HG03571 (cell line): ENCODE results near the gene CDK18.

Source experiments
- ATAC-seq: cut with Tn5 transposase; IDR thresholded peaks from one replicate; pipeline ENCODE4 v1.9.1; 2021; ENCODE audit not compliant: unreplicated experiment

Gene CDK18

DNA sequence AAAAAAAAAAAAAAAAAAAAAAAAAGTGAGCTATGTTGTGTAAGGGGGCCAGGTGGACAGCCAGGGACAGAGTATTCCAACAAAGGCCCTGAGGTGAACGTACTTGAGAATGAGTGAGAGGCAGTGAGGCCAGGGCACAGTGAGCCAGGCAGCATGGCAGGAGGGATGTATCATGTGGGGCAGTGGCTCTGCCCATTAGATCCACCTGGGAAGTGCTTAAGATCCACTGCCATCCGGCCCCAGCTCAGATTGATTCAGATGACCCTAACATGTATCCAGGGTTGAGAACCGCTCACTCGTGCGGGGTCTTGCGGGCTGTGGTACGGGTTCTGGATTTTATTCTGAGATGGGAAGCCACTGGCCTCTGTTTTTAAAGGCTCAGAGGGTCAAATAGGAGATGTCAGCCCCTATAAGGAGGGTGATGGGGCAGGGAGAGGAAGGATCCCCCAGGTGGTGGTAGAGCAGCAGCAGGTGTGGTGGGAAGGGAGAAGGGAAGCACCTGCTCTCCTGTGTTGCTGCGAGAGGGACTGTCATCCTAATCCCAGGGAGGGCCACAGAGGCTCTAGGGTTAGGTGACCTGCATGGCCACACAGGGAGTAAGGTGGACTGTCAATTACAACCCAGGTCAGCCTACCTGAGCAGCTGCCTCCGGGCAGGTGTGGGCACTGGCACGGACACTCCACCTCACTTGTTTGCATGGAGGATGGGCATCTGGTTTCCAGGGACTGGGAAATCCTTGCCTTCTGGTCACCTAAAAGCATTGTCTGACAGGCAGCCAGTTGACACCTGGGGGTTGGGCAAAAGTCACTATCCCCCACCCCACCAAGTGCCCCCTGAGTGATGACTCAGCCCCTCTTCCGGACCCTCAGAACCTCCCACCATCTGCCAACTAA lies 31.6 kb downstream of the CDK18 start:
- ATAC-seq = no peak

DNA sequence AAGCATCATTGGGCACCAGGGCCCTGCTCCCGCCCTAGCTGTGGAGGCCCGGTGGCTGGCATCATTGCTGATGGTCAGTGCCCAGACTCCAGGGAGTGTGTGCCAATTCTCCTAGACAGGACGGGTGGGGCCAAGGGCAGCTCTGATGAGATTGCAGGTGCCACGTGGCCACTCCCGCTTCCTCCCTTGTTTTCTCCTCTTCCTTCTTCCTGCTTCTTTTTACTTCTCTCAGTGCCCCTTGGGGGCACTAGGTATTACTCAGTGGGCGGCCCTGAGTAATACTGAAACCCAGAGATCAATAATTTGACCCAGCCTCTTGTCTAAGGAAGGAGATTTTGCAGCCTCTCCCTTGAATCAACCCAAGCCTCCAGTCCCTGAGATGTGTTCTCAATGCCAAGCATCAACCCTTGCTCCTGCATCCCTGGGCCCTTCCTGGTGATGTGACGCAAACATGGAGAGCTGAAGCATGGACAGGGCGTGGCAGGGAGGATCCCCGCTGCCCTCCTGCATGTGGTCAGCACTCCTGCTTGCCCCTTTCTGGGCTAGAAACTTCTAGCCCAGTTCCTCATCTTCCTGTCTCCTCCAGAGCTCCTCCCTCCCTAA lies 32.4 kb downstream of the CDK18 start:
- no peak for ATAC-seq

DNA sequence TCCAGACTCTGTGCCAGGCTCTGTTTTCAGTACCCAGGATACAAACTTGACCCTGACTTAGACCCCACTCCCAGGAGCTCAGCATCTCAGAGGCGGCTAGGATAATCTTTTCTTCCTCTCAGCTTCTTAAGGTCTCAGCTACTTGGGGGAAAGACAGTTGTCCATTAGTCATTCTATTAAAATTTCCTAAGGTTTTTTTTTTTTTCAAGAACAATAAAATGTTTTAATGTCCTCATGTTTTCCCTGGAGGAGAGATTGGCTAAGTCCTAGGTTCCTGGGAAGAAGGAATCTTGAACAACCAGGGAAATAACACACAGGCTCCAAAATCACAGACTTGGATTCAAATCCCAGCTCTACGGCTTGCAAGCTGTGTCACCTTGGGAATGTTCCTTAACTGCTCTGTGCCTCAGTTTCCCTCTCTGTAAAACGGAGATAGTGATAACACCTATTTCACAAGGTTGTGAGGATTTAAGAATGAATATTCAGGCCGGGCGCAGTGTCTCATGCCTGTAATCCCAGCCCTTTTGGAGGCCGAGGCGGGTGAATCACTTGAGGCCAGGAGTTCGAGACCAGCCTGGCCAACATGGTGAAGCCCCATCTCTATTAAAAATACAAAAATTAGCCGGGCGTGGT lies 33.0 kb downstream of the CDK18 start:
- ATAC-seq = no peak

DNA sequence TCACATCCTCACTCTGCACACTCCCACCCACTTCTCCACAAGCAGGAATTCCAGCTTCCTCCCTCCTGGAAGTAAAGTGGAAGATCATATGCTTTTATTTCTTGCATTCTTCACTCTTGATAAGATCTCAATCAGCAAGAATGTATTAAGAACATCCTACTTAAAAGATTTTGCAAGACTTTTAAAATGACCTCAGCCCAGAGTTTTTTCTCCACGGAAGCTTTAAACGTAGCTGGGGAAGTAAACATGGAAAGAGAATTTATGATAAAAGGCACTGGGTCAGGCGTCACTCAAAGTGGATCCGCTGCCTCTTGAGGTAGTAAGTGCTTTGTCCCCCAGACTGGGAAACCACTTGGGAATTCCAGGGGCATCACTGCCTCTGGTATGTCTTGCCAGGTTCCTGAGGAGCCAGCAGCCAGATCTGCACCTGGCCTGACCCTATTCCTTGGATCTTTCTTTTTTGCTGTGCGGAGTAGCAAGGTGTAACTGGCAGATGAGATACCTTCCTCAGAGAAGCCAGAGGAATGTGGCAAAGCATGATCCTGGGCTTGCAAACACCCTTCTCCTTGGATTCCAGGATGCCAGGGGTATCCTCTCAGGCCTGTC lies 33.9 kb downstream of the CDK18 start:
- no peak for ATAC-seq

DNA sequence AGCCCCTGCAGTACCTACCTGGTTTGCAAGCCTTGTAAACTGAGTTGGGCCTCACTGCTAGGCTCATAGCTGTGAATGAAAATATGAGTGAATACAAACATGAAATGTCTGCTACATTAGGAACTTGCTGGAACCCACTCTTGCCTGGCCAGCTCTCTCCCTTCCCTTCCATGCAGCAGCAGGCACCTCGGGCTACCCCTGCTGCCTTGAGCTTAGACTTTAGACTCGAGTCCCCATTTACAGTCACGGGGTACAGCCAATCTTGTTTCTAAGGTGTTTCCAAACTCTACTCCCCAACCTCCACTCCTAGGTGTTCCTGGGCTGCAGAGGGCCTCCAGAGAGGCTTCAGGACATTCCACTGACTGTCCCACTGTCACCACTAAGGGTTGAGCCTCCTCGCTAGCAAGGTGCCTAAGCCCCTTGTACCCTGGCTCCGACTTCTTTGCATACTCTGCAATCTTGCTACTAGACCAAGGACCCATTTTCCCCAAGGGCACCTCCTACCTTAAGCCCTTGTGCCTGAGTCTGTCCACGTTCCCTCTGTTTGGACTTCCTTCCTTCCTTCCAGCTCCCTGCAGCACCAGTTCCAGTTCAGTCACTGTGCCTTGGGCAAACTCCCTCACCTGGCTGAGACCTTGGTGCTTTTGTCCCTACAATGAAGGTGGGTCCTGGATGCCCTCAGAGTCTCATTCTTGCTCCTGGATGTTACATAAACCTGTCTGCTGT lies 36.9 kb downstream of the CDK18 start:
- ATAC-seq = no peak

DNA sequence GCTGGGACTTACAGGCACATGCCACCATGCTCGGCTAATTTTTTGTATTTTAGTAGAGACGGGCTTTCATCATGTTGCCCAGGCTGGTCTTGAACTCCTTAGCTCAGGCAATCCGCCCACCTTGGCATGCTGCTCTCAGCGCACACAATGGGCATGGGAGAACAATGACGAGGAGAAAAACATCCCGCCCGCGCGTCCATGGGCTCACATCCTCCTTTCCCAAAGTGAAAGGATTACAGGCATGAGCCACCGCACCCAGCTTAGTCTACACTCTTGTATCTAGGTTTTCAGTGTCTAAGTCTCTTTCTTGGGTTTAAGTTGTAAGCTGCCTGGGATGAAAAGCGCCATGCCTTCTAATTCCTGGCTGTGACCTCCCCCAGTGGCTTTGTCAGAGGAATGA lies 37.9 kb downstream of the CDK18 start:
- ATAC-seq = no peak

DNA sequence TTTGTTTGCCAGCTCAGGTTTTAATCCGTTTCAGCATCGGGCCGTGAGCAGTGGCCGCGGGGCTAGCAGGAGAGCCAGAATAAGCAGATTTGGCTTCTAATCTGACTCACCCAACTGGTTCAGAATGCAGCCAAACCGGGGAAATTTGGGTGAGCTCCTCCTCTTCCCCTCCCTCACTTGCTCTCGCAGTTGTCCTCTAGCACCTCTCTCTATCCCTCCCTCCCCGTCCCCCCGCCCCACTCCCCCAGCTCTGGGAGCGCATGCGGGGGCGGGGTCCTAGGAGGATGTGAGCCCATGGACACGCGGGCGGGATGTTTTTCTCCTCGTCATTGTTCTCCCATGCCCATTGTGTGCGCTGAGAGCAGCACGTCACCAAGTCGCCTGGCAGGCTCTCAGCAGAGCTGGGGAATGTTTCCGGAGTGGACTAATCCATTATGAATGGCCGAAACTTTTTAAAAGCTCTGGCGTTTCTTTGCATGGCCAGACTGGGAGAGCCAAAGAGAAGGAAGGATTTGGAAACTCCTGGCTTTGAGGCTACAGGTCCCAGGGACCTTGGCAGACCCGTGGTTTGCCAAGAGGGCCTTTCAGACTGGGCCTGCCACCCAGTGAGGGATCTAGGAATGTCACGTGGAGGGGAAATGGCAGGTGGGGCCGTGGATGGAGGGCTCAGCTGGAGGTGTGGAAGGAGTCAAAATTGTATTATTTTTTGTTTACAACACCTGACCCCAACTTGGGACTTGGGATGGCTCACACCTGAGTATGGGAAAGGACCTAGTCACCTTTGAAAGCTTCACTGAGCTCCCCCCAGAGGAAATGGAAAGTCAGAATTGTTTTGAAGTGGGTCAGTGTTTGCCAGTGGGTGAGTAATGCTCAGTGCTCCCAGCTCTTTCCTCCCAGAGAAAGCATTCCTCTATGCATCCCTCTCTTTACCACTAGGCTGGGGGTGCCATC lies 39.2 kb downstream of the CDK18 start:
- no peak for ATAC-seq

DNA sequence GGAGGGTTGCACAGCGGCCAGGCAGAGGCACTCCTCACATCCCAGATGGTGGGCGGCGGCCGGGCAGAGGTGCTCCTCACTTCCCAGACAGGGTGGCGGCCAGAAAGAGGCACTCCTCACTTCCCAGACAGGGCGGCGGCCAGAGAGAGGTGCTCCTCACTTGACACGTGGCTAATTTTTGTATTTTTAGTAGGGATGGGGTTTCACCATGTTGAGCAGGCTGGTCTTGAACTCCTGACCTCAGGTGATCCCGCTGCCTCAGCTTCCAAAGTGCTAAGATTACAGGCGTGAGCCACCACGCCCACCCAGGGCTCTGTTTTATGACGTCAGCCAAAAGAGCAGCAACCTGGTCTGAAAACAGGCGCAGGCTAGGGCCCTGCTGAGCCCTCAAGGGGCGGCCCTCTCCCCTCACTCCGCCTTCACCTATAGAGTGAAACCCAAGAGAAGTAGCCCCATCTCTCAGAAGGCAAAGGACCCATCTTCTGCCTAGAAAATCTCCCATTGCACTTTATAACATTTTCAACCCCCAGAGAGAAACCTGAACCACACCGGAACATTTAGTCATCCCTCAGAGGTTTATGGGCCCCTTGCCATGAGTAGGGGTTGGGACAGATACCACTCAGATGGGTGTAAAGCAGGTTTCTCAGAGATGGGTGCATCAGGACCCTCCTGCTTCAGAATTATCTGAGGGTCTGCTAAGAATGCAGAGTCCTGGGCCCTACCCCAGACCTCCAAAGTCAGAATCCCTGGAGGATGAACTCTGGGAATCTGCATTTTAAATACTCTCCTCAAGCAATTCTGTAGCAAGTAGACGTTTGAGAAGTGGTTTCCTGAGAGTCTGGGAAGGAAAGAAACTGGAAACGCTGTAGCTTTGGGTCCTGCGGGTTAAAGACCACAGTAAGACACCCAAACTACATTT lies 40.8 kb downstream of the CDK18 start:
- ATAC-seq = no peak

DNA sequence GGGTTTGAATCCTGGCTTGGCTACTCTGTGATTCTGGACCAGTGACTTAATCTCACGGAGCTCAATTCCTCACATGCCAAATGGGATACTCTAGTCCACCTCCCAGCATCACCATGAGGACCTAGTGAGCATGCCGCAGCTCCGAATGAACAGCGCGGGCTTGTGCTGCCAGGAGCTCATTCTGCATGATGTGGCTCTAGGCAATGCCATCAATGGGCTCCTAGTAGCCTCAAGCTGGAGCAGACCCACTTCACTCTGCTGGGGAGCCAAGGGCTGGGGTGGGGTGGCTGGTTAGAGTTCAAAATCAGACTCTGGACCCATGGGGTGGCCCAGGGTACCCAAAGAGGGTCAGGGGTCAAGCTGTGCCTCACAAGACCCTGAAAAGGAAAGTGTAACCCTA lies 41.5 kb downstream of the CDK18 start:
- no peak for ATAC-seq

DNA sequence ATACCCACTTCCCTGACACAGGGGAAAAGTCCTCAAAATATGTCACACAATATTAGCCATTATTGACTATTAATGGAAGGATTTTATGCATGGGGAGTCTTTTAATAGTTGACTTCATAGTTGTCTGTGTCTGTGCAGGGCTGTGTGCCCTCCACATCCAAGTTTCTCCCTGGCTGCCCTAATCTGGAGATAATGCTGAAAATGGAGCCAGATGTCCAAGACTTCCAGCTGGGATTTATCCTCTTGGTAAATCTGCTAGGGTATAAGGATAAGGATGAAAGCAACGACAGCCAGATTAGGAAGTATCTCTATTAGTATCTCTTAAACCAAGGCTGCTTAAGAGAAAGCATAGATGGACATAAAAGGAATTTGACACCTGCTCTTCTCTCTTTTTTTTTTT lies 42.1 kb downstream of the CDK18 start:
- no peak for ATAC-seq

DNA sequence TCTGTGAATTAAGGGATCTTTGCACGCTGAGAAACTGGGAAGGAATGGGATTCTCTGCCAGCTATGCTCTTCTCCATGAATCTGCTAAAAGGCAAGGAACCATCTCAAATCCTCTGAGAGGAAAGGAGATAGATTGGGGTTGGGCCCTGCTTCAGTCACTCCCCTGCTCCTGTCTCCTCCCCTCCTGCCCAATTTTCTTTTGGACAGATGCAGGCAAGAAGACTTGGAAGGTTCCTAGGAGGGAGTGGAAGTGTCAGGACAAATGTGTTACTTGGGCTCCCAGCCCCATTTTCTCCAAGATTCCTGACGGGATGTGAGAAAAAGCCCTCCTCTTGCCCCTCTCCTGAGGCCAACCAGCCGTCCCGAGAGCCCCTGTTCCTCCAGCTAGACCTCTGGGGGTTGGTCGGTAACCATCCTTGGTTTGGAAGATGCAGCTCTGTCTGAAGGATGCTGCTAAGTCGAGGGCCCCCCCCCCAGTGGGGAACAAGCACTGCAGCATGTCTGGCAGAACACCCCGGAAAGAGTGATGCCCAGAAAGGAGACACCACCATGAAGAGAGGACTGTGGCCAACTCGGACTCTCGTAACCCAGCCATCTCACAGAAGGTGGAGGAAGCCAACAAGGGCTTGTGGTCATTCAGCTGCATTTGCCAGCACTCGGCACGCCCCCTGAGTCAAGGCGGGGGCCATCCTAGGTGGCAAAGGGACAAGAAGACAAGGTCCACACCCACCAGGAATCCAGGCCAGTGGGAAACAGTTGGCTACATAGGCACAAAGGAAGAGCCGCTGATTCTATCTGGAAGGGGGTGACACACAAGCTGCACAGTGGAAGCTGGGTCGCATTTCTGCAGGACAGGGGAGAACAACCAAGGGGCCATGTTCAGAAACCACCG lies 43.7 kb downstream of the CDK18 start:
- no peak for ATAC-seq

DNA sequence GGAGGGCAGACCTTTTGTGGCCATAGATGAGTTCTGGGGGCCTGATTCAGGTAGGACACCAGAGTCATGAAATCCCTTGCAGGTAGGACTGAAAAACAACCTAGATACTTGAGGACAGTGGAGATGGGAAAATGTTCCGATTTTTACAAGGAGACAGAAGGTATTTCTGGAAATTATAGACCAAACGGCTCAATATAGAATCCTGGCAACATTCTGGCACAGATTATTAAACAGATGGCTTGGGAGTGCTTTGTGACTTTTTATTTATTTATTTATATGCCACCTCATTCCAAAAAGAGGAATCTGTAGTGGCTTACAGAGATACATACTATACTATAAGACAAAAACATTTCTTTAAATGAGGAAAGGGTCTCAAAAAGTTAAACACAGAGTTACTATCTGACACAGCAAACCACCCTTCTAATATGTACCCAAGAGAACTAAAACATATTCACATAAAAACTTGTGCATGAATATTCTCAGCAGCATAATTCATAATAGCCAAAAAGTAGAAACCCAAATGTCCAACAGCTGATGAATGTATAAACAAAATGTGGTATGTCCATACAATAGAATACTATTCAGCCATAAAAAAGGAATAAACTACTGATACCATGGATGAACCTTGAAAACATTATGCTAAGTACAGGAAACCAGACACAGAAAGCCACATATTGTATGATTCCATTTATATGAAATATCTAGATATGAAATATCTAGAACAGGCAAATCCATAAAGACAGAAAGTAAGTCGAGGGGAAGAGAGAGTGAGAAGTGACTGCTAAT lies 49.8 kb downstream of the CDK18 start:
- ATAC-seq = no peak

DNA sequence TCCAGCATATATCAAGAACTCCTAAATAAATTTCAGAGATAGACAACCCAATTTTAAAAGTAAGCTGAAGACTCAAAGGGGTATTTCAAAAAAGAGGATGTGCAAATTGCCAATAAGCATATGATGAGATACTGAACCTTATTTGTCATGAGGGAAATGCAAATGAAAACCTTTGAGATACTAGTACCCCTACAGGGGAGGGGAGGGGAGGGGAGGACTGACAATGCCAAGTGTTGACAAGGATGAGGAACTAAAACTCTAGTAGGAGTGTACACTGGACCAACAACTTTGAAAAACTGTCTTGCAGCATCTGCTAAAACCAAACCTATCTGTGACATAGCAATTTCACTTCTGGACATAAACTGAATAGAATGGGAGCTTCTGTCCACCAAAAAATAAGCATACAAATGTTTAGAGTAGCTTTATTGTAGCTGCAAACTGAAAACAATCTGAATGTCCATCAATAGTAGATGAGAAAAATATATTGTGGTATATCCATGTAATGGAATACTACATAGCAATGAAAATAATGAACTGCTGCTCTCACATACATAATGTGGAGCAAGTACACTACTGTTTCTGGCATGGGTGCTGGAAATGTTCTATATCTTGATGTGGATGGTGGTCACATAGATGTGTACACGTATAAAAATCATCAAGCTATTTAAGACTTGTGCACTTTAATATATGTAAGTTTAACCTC lies 57.2 kb downstream of the CDK18 start:
- no peak for ATAC-seq

DNA sequence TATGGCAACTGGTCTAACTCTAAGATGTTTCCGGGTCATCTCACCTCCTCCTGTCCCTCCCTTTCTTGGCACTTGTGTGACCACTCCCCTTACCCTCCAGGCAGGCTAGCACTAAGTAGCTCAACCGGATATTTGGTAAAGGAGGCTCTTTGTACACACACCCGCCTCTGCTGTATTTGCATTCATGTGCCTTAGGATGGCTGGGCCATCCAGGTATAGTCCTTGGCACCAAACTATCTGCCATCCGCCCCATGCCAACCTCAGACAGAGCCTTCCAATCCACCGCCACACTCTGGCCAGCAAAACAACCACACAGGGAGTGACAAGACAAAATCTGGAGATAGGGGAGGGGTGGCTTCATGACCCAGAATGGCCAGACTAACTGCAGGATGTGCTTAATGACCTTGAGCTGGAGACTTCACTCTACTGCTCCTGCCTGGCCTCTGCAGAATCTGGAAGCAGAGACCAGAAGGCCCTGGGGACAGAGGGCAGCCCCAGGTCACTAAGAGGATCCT lies 59.5 kb downstream of the CDK18 start:
- ATAC-seq = no peak

DNA sequence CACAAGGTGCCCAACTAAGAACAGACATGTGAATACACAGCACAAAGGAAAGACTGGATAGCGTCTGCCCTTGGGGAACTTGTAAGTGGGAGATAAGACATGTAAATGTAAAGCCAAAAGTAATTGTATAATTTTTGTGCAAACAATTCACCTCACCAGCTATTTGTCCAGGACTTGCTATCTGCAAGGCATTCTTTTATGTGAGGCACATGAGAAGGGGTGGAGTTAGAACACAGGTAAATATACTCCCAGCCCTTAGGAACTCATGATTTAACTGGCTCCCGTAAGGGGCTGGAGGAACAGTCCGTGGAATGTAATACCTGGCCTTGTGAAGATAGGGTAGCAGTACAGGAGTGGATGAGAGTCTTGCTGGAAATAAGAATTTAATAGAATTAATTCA lies 61.3 kb downstream of the CDK18 start:
- no peak for ATAC-seq

DNA sequence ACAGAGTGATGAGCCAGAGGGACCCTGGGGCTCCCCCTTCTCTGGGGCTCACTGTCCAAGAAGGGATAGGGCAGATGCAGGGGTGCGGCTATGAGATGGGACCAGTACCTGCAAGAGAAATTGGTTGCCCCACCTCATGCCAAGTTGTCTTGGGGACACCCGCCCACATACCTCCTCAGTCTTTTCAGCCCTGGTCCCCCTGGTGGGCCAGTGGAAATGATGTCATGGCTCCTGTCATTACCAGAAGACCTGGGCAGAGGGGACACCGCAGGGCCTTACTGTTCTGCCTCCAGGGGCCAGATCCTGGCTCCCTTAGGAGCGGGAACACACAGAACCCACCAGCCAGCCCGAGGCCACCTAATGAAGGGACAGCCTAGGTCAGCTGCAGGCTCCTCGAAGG lies 63.2 kb downstream of the CDK18 start:
- ATAC-seq = no peak
